Upper lobe of left lung (tissue), 4 donors: ENCODE measurements around the gene C5orf15.

ENCODE experiments used
- CTCF ChIP-seq, 6 experiments: fragments of 450-650 bp in 4 of 6; fragments of 200-600 bp in 2 of 6; sonication (generic) in 2 of 6; IDR thresholded peaks; one replicate each; pipeline ENCODE4 v1.5.1; 2016 to 2019; ENCODE audit warnings: antibody characterized with exemption in 6 of 6
- EP300 ChIP-seq, 4 donors: sonication (generic); formaldehyde crosslinking; IDR thresholded peaks; one replicate each; pipeline ENCODE4 v1.5.1; 2017; ENCODE audit warnings: antibody characterized with exemption in 4 of 4, control low read depth in 2 of 4
- POLR2A ChIP-seq, 4 donors: fragments of 450-650 bp; IDR thresholded peaks; one replicate each; pipeline ENCODE4 v1.5.1; 2016 to 2017; ENCODE audit warnings: antibody characterized with exemption in 4 of 4, mild to moderate bottlenecking in 2 of 4
- POLR2AphosphoS5 ChIP-seq, 2 donors: sonication (generic); formaldehyde crosslinking; IDR thresholded peaks; one replicate each; pipeline ENCODE4 v1.5.1; 2017; ENCODE audit warnings: antibody characterized with exemption in 2 of 2

- TF ChIP-seq POLR2AphosphoS5 (IDR thresholded peaks at IDR 0.05) (no peak), CTCF (IDR thresholded peaks at IDR 0.05) (no peak), EP300 (IDR thresholded peaks at IDR 0.05) (no peak), POLR2A (IDR thresholded peaks at IDR 0.05) (no peak)
These were observed 17.4 kb downstream of the C5orf15 start for GRCh38 chr5:133950821-133951612.
